K562 (cell line): ENCODE measurements around the gene NXT1. TPM values are rescaled to one million over a fixed set of nuclear protein-coding genes. Genes with fewer than 3 reads are reported as not detected.

Source experiments
- IFI16 ChIP-seq: fragments of 250-450 bp; sonication (Bioruptor Pico); IDR thresholded peaks from 2 replicates; pipeline ENCODE4 v2.1.2; 2022; ENCODE audit warnings: mild to moderate bottlenecking, inconsistent platforms
- MYBL2 ChIP-seq, 2 experiments: fragments of 450-650 bp in 1 of 2; sonication (generic) in 1 of 2; formaldehyde crosslinking in 1 of 2; IDR thresholded peaks; 2 replicates each; pipeline versions ENCODE4 v1.6.1 to v1.8.1; 2017 to 2022; ENCODE audit warnings: borderline replicate concordance in 1 of 2, inconsistent platforms in 1 of 2, low read depth in 1 of 2, mild to moderate bottlenecking in 1 of 2, missing genetic modification reagents in 1 of 2, moderate library complexity in 1 of 2
- NFYB ChIP-seq: IDR thresholded peaks from 2 replicates; pipeline ENCODE4 v1.6.1; 2011; ENCODE audit warnings: mild to moderate bottlenecking, moderate library complexity; ENCODE audit not compliant: insufficient read length; ENCODE audit errors: extremely low read depth
- PYGO2 ChIP-seq: fragments of 450-650 bp; IDR thresholded peaks from 2 replicates; pipeline ENCODE4 v1.6.1; 2016; ENCODE audit warnings: mild to moderate bottlenecking, missing genetic modification characterization, moderate library complexity, missing compliant biosample characterization
- SAFB2 ChIP-seq: fragments of 200-400 bp; formaldehyde crosslinking; IDR thresholded peaks from 2 replicates; pipeline ENCODE4 v1.6.1; 2018; ENCODE audit warnings: borderline replicate concordance, low read length, low read depth, moderate library complexity; ENCODE audit not compliant: severe bottlenecking
- SIN3B ChIP-seq: fragments of 450-650 bp; IDR thresholded peaks from 2 replicates; pipeline ENCODE4 v1.6.1; 2017; ENCODE audit warnings: low read depth, mild to moderate bottlenecking, moderate library complexity
- SMAD4 ChIP-seq: fragments of 250-450 bp; sonication (Bioruptor Pico); conservative IDR thresholded peaks from 2 replicates; pipeline ENCODE4 v1.8.0; 2021; ENCODE audit warnings: inconsistent platforms, mild to moderate bottlenecking, moderate library complexity
- ZNF197 ChIP-seq: fragments of 200-800 bp; sonication (Bioruptor generic); IDR thresholded peaks from 2 replicates; pipeline ENCODE4 v1.6.1; 2016; ENCODE audit warnings: low read depth, missing genetic modification characterization, missing compliant biosample characterization
- polyA plus RNA-seq, 8 experiments: library from polyadenylated mRNA; depleted of rRNA in 4 of 8; stranded (reverse) in 5 of 8; unstranded in 3 of 8; fragments of >200 nt; fragmentation: Nextera tagmentation in 2 of 8; fragmentation: Illumina TruSeq in 1 of 8; extraction: Ambion mirVana in 2 of 8; extraction: Trizol in 1 of 8; gene quantifications; 2 replicates each; pipeline versions ENCODE4 v1.2.1 to v1.2.3, GENCODE V29; 2011 to 2014; ENCODE audit warnings: inconsistent platforms in 1 of 8, missing spikeins in 1 of 8
- total RNA-seq, 7 experiments: library from RNA; depleted of rRNA in 6 of 7; stranded (reverse); fragments of >200 nt in 6 of 7; fragmentation: Illumina TruSeq in 2 of 7; extraction: Trizol in 2 of 7; gene quantifications; 2 replicates each; pipeline versions ENCODE4 v1.2.1 to v1.2.3, GENCODE V29; 2011 to 2021; ENCODE audit warnings: low replicate concordance in 1 of 7
- TF ChIP-seq, protein P1 (sequence below): sonication (generic); formaldehyde crosslinking; IDR thresholded peaks from 2 replicates; pipeline ENCODE4 v1.8.1; 2023; ENCODE audit warnings: missing genetic modification reagents, mild to moderate bottlenecking, borderline replicate concordance
- TF ChIP-seq, protein P2 (sequence below), 2 experiments: fragments of 450-650 bp; conservative IDR thresholded peaks; 2 replicates each; pipeline ENCODE4 v1.6.1; 2017; ENCODE audit warnings: mild to moderate bottlenecking in 2 of 2, moderate library complexity in 2 of 2

The NXT1 gene
- total and polyA plus RNA-seq, 9 of the 15 experiments (the other 6 are each of a cell fraction or from before 2014, with no cell fraction given) = 7.7 to 50.9 (median 35.6) TPM

DNA sequence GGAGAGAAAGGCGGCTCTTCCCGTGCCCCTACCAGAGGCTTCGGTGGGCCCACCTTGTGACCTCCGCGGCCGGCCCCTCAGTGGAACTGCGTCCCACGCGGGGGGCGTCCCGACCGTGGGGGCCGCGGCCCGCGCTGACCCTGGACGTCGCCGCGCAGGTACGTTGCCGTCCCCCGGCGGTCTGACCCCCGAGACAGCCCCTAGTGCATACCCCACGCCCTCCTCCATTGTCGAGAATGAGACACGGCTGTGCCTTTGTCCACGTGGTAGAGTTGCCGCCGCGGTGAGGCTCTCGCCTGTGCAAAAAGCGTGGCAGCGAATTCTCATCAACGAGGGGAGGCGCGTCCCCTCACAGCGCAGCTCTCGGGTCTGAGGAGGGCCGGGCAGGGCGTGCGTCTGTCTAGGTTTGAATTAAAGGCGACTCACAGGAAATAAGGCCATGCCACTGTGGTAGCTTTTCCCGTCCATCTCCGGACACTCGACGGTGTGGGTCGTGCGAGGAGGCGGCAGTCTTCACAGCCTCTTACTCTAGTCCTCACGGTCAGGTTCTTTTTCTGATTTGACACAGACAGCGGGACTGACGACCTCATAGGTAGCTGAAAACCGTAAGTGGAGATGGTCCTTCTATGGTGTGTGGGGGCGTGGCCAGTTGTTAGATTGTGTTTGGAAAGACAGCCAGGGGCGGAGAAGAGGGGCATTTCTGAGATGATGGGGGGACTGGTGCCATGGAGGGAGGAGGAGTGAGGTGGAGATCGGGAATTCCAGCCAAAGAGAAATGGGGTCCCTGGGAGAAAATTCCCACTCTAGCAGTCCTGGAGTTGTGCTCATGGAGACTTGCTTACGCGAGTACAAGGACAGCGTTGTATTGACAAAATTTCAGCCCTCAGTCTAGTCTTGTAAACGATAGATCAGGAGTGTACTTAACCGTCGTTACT is 580 bp downstream of the NXT1 start (continued):
- TF ChIP-seq MYBL2 (IDR thresholded peaks at IDR 0.05; ENCODE audit: low read depth) (no peak), MYBL2 (CRISPR knock-in tag; IDR thresholded peaks at IDR 0.05; ENCODE audit: borderline replicate concordance) (no peak), PYGO2 (tag) (no peak), SIN3B (no peak), SAFB2 (no peak), ZNF197 (CRISPR knock-in tag) (no peak), NFYB (no peak), SMAD4 (no peak), IFI16 (CRISPR knock-in tag) (no peak)
- TF ChIP-seq, protein P1, sequence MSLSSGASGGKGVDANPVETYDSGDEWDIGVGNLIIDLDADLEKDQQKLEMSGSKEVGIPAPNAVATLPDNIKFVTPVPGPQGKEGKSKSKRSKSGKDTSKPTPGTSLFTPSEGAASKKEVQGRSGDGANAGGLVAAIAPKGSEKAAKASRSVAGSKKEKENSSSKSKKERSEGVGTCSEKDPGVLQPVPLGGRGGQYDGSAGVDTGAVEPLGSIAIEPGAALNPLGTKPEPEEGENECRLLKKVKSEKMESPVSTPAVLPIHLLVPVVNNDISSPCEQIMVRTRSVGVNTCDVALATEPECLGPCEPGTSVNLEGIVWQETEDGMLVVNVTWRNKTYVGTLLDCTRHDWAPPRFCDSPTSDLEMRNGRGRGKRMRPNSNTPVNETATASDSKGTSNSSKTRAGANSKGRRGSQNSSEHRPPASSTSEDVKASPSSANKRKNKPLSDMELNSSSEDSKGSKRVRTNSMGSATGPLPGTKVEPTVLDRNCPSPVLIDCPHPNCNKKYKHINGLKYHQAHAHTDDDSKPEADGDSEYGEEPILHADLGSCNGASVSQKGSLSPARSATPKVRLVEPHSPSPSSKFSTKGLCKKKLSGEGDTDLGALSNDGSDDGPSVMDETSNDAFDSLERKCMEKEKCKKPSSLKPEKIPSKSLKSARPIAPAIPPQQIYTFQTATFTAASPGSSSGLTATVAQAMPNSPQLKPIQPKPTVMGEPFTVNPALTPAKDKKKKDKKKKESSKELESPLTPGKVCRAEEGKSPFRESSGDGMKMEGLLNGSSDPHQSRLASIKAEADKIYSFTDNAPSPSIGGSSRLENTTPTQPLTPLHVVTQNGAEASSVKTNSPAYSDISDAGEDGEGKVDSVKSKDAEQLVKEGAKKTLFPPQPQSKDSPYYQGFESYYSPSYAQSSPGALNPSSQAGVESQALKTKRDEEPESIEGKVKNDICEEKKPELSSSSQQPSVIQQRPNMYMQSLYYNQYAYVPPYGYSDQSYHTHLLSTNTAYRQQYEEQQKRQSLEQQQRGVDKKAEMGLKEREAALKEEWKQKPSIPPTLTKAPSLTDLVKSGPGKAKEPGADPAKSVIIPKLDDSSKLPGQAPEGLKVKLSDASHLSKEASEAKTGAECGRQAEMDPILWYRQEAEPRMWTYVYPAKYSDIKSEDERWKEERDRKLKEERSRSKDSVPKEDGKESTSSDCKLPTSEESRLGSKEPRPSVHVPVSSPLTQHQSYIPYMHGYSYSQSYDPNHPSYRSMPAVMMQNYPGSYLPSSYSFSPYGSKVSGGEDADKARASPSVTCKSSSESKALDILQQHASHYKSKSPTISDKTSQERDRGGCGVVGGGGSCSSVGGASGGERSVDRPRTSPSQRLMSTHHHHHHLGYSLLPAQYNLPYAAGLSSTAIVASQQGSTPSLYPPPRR = no peak
- TF ChIP-seq, protein P2, sequence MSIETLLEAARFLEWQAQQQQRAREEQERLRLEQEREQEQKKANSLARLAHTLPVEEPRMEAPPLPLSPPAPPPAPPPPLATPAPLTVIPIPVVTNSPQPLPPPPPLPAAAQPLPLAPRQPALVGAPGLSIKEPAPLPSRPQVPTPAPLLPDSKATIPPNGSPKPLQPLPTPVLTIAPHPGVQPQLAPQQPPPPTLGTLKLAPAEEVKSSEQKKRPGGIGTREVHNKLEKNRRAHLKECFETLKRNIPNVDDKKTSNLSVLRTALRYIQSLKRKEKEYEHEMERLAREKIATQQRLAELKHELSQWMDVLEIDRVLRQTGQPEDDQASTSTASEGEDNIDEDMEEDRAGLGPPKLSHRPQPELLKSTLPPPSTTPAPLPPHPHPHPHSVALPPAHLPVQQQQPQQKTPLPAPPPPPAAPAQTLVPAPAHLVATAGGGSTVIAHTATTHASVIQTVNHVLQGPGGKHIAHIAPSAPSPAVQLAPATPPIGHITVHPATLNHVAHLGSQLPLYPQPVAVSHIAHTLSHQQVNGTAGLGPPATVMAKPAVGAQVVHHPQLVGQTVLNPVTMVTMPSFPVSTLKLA (conservative IDR thresholded peaks at IDR 0.05) = peak; percentile 60 to 76
